Central memory CD8-positive, alpha-beta T cell (primary cell): ENCODE data around the gene POMP.

Experiments
- ATAC-seq: fragments of 150-1000 bp; cut with Tn5 transposase; replicated peaks from 2 replicates; pipeline ENCODE4 v1.10.0; 2022; ENCODE audit warnings: mild to moderate bottlenecking, moderate FRiP score, moderate number of reproducible peaks; ENCODE audit not compliant: poor library complexity, severe bottlenecking; ENCODE audit errors: extremely low read depth
- DNase-seq, 2 donors: peaks; one replicate each; pipeline ENCODE4 v3.0.0; 2021; ENCODE audit warnings: low spot score in 2 of 2
- H3K27ac Mint-ChIP-seq: one replicate; pipeline ENCODE4 v1.8.0; 2022; ENCODE audit warnings: low read depth, mild to moderate bottlenecking, moderate library complexity, mixed read lengths
- H3K27me3 Mint-ChIP-seq: one replicate; pipeline ENCODE4 v1.8.0; 2022; ENCODE audit warnings: mixed read lengths
- H3K36me3 Mint-ChIP-seq: one replicate; pipeline ENCODE4 v1.8.0; 2022; ENCODE audit warnings: mild to moderate bottlenecking, moderate library complexity, mixed read lengths; ENCODE audit not compliant: insufficient read depth
- H3K4me1 Mint-ChIP-seq: one replicate; pipeline ENCODE4 v1.8.0; 2022; ENCODE audit warnings: mixed read lengths
- H3K4me3 Mint-ChIP-seq: one replicate; pipeline ENCODE4 v1.8.0; 2022; ENCODE audit warnings: mild to moderate bottlenecking, moderate library complexity, mixed read lengths
- H3K9me3 Mint-ChIP-seq: one replicate; pipeline ENCODE4 v1.8.0; 2022; ENCODE audit warnings: mixed read lengths

POMP gene

GRCh38 chr13:28658796-28659620, at the start of gene POMP:
Gene POMP, plus strand, starts transcription at chr13:28659130. Its CDS starts 55 bp downstream, at chr13:28659185.
- peak within 1 kb of the TSS; percentile 97 for H3K27ac Mint-ChIP-seq
- H3K4me1 Mint-ChIP-seq: peaks cover 62% of the 10 kb centered on the region
- H3K27me3 Mint-ChIP-seq: no peaks in the 10 kb centered on the region
- peak within 1 kb of the TSS; percentile 92 for H3K4me3 Mint-ChIP-seq
- DNase-seq: peak; percentile 85
- peak; percentile 92 for ATAC-seq
- H3K9me3 Mint-ChIP-seq: no peaks in the 10 kb centered on the region
- peaks cover 32% of the 10 kb centered on the region for H3K36me3 Mint-ChIP-seq

GRCh38 chr13:28609381-28609780, 49.5 kb upstream of the POMP start:
- H3K4me3 Mint-ChIP-seq: no peak overlapping the region
- no peaks in the 10 kb centered on the region for H3K27me3 Mint-ChIP-seq

DNA sequence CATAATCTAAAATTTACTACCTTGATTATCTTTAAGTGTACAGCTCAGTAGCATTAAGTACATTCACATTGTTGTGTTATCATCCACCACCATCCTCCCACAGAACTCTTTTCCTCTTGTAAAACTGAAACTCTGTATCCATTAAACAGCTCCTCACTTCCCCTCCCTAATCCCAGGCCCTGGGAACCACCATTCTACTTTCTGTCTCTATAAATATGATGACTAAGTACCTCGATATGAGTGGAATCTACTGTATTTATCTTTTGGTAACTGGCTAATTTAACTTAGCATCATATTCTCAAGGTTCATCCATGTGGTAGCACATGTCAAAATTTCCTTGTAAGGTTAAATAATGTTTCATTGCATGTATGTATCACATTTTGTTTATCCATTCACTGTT, 49.0 kb upstream of the POMP start:
- no peak for ATAC-seq
- no peak for DNase-seq
- H3K4me1 Mint-ChIP-seq: peaks cover 19% of the 10 kb centered on the region
- H3K36me3 Mint-ChIP-seq: no peaks in the 10 kb centered on the region
- no peak overlapping the region for H3K4me3 Mint-ChIP-seq
- H3K27ac Mint-ChIP-seq: no peak overlapping the region
- no peaks in the 10 kb centered on the region for H3K9me3 Mint-ChIP-seq
- no peaks in the 10 kb centered on the region for H3K27me3 Mint-ChIP-seq

More at GRCh38 chr13:28609381-28609780, 49.5 kb upstream of the POMP start:
- ATAC-seq: no peak
- Mint-ChIP-seq H3K27ac (no peak overlapping the region), H3K9me3 (no peaks in the 10 kb centered on the region), H3K36me3 (no peaks in the 10 kb centered on the region), H3K4me1 (peaks cover 19% of the 10 kb centered on the region)
- no peak for DNase-seq

DNA sequence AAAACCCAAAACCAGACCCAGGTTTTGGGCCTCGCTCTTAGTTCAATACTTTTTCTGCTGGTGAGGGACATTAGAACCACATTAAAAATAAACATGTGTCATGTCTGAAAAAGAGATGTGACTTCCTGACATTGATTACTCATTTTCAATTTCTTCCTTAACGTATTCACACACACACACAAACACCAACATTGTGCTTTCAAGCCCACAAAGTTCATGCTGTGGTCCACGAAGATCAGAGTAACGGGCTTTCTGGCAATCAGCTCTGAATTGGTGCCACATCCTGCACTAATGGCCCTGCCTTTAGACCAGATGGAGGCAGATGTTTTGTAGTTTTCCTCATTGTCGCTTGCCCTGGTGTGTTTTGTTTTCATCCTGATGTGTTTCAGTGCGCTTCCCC, 47.9 kb upstream of the POMP start:
- no peak overlapping the region for H3K4me3 Mint-ChIP-seq
- peak overlapping the region; percentile 27 for H3K27ac Mint-ChIP-seq
- ATAC-seq: no peak

DNA sequence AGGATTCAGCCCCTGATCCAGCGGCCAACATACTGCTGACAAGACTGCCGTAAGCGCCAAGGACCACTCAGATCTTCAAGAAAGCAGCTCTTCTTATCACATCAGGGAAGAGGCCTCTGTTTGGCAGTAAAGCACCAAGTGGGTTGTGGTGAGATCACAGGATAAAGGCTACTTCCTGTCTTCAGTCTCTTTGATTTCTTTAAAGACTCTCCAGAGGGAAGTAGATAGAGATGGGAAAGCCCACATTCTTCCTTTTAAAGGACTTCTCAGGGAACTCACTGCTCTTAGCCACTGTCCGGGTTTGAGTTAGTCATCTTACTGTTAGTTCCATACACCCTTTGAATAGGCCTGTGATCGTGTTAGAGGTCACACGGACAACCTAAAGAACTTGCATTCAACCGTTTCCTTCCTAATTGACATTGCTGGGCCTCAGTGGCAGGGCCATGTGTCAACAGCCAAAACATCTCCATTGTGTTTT, 47.2 kb upstream of the POMP start:
- H3K27ac Mint-ChIP-seq: peak overlapping the region; percentile 27
- no peaks in the 10 kb centered on the region for H3K36me3 Mint-ChIP-seq
- DNase-seq (no peak), ATAC-seq (peak; percentile 62)
- peaks cover 19% of the 10 kb centered on the region for H3K4me1 Mint-ChIP-seq
- no peaks in the 10 kb centered on the region for H3K27me3 Mint-ChIP-seq
- no peaks in the 10 kb centered on the region for H3K9me3 Mint-ChIP-seq
- peak overlapping the region; percentile 23 for H3K4me3 Mint-ChIP-seq

More for the DNA sequence above, 47.9 kb upstream of the POMP start:
- no peaks in the 10 kb centered on the region for H3K36me3 Mint-ChIP-seq
- no peaks in the 10 kb centered on the region for H3K27me3 Mint-ChIP-seq
- DNase-seq: no peak
- H3K9me3 Mint-ChIP-seq: no peaks in the 10 kb centered on the region
- peaks cover 19% of the 10 kb centered on the region for H3K4me1 Mint-ChIP-seq

GRCh38 chr13:28613562-28613961, 45.4 kb upstream of the POMP start:
- no peak for ATAC-seq
- Mint-ChIP-seq H3K36me3 (no peaks in the 10 kb centered on the region), H3K4me3 (no peak overlapping the region), H3K27ac (no peak overlapping the region), H3K27me3 (no peaks in the 10 kb centered on the region), H3K4me1 (peaks cover 19% of the 10 kb centered on the region), H3K9me3 (no peaks in the 10 kb centered on the region)
- DNase-seq: no peak

- Mint-ChIP-seq H3K4me3 (no peak overlapping the region), H3K27me3 (no peaks in the 10 kb centered on the region), H3K27ac (no peak overlapping the region), H3K9me3 (no peaks in the 10 kb centered on the region), H3K4me1 (peaks cover 13% of the 10 kb centered on the region), H3K36me3 (no peaks in the 10 kb centered on the region)
- ATAC-seq (no peak), DNase-seq (no peak)
Observed at GRCh38 chr13:28615916-28616446, 42.9 kb upstream of the POMP start.

DNA sequence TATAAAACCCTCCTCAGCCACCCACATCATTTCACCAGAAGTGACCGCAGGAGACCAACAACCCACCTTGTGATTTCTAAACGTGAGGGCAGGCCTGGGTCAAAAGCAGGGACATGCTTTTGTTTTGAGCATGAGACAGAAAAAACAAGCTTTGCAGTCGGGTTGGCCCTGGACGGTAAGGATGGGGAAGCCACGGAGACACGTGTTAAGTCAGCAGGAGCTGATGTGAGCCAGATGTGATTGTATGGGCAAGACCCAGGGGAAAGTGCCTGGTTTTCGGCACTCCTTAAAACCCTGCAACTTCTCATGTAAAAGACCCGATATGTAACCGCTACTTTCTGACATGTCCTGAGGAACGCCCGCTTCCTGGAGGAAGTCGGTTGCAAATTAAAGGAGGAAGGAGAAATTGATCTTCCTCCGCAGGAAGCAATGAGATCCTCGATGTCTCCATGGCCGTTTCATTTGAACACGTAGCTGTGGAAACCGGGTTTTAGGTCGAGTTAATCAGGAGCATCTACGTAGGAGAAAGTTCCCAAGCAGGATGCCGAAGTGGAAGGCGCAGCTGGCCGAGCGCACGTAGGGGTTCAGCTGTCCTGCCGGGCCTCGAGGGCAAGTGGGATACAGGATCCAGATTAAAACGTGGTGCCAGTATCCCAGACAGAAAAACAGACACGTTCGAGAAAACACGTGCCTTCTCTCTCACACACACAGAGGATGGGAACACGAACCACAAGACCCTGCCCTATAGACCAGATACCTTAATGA, 40.5 kb upstream of the POMP start:
- ATAC-seq: no peak
- no peak overlapping the region for H3K27ac Mint-ChIP-seq
- H3K9me3 Mint-ChIP-seq: no peaks in the 10 kb centered on the region
- no peaks in the 10 kb centered on the region for H3K36me3 Mint-ChIP-seq
- no peak for DNase-seq
- H3K4me1 Mint-ChIP-seq: no peaks in the 10 kb centered on the region
- H3K4me3 Mint-ChIP-seq: no peak overlapping the region
- H3K27me3 Mint-ChIP-seq: no peaks in the 10 kb centered on the region

GRCh38 chr13:28620011-28620830, 38.7 kb upstream of the POMP start:
- no peak overlapping the region for H3K27ac Mint-ChIP-seq
- H3K9me3 Mint-ChIP-seq: no peaks in the 10 kb centered on the region
- DNase-seq: no peak
- no peak overlapping the region for H3K4me3 Mint-ChIP-seq
- H3K27me3 Mint-ChIP-seq: no peaks in the 10 kb centered on the region
- no peaks in the 10 kb centered on the region for H3K36me3 Mint-ChIP-seq
- H3K4me1 Mint-ChIP-seq: peaks cover 6% of the 10 kb centered on the region
- no peak for ATAC-seq

- H3K36me3 Mint-ChIP-seq: no peaks in the 10 kb centered on the region
- peaks cover 6% of the 10 kb centered on the region for H3K4me1 Mint-ChIP-seq
- no peak overlapping the region for H3K27ac Mint-ChIP-seq
- H3K4me3 Mint-ChIP-seq: no peak overlapping the region
- no peaks in the 10 kb centered on the region for H3K9me3 Mint-ChIP-seq
- no peaks in the 10 kb centered on the region for H3K27me3 Mint-ChIP-seq
- DNase-seq (no peak), ATAC-seq (no peak)
Observed at GRCh38 chr13:28621449-28621848, 37.5 kb upstream of the POMP start.

DNA sequence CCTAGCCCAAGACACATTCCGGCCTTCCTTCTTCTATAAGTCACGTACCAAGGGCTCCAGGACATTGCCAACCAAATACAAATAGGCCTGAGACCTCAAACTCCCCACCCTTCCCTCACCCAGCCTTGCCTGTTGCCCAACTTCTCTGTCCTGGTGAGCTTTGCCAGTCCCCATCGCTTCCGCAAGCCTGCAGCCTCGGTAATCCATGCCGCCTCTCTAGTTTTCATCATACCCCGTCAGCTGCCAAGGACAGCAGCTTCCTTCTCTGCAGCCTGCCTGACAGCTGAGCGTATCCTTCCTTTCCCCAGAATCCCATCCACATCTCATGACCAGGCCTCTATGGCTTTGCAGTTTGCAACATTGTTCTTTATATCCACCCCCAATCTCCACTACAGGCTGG, 36.6 kb upstream of the POMP start:
- H3K36me3 Mint-ChIP-seq: no peaks in the 10 kb centered on the region
- no peaks in the 10 kb centered on the region for H3K27me3 Mint-ChIP-seq
- H3K4me1 Mint-ChIP-seq: peaks cover 6% of the 10 kb centered on the region
- no peak overlapping the region for H3K27ac Mint-ChIP-seq
- no peak for ATAC-seq
- DNase-seq: no peak
- no peaks in the 10 kb centered on the region for H3K9me3 Mint-ChIP-seq
- no peak overlapping the region for H3K4me3 Mint-ChIP-seq
